Smooth muscle cell (in vitro differentiated cells): ENCODE data around the gene CLEC18B. TPM values are rescaled to one million over a fixed set of nuclear protein-coding genes. Genes with fewer than 3 reads are reported as not detected.
A peak's percentile ranks its signal among the peaks of the same experiment; 100 is the strongest.

Source experiments
- DNase-seq: peaks from one replicate; lab custom pipeline; 2025; ENCODE audit not compliant: unreplicated experiment; lab: John Stamatoyannopoulos, UW
- H2AFZ ChIP-seq: fragments of 200-600 bp; sonication (generic); 2 replicates; pipeline ENCODE4 v1.6.0; 2016; ENCODE audit warnings: antibody characterized with exemption, low read depth, mild to moderate bottlenecking
- H3F3A ChIP-seq: fragments of 200-600 bp; sonication (generic); 2 replicates; pipeline ENCODE4 v1.6.0; 2017; ENCODE audit warnings: antibody characterized with exemption, low read depth
- H3K27ac ChIP-seq: fragments of 200-600 bp; sonication (generic); 2 replicates; pipeline ENCODE4 v1.5.1; 2016; ENCODE audit warnings: low read depth, mild to moderate bottlenecking
- H3K27me3 ChIP-seq: fragments of 200-600 bp; sonication (generic); 2 replicates; pipeline ENCODE4 v1.6.1; 2016; ENCODE audit warnings: low read depth, mild to moderate bottlenecking
- H3K36me3 ChIP-seq: fragments of 200-600 bp; sonication (generic); 2 replicates; pipeline ENCODE4 v1.5.1; 2016; ENCODE audit warnings: low read depth
- H3K4me1 ChIP-seq: fragments of 200-600 bp; sonication (generic); 2 replicates; pipeline ENCODE4 v1.5.1; 2016; ENCODE audit warnings: low read depth
- H3K4me2 ChIP-seq: fragments of 200-600 bp; sonication (generic); 2 replicates; pipeline ENCODE4 v1.6.0; 2016; ENCODE audit warnings: mild to moderate bottlenecking
- H3K4me3 ChIP-seq: fragments of 200-600 bp; sonication (generic); 2 replicates; pipeline ENCODE4 v1.5.1; 2016; ENCODE audit warnings: mild to moderate bottlenecking
- H3K79me2 ChIP-seq: fragments of 200-600 bp; sonication (generic); 2 replicates; pipeline ENCODE4 v1.6.0; 2016; ENCODE audit warnings: low read depth, mild to moderate bottlenecking
- H3K9ac ChIP-seq: fragments of 200-600 bp; sonication (generic); 2 replicates; pipeline ENCODE4 v1.6.0; 2016; ENCODE audit warnings: low read depth
- H3K9me3 ChIP-seq: fragments of 200-600 bp; sonication (generic); replicated peaks from 2 replicates; pipeline ENCODE4 v1.5.1; 2016; ENCODE audit warnings: low read depth
- H4K20me1 ChIP-seq: fragments of 200-600 bp; sonication (generic); 2 replicates; pipeline ENCODE4 v1.6.0; 2016; ENCODE audit warnings: low read depth
- CTCF ChIP-seq: fragments of 200-600 bp; sonication (generic); IDR thresholded peaks from 2 replicates; pipeline ENCODE4 v1.5.1; 2017; ENCODE audit warnings: borderline replicate concordance, mild to moderate bottlenecking, antibody characterized with exemption; ENCODE audit not compliant: insufficient read depth, poor library complexity, severe bottlenecking
- WGBS: methylation state at CpG from one replicate; pipeline ENCODE4 v1.1.7; 2016; ENCODE audit warnings: low lambda C conversion rate; 5-methylcytosine and 5-hydroxymethylcytosine counted together
- polyA plus RNA-seq: library from polyadenylated mRNA; unstranded; fragments of >200 nt; fragmentation: Nextera tagmentation; extraction: Ambion mirVana; gene quantifications from 2 replicates; pipeline ENCODE4 v1.2.1, GENCODE V29; 2016
- total RNA-seq: library from RNA; depleted of rRNA; stranded (reverse); fragments of >200 nt; gene quantifications from 2 replicates; pipeline ENCODE4 v1.2.3, GENCODE V29; 2014

CLEC18B gene
- total and polyA plus RNA-seq, 2 experiments from 2014 or later: 0.87 to 1.4 TPM

DNA sequence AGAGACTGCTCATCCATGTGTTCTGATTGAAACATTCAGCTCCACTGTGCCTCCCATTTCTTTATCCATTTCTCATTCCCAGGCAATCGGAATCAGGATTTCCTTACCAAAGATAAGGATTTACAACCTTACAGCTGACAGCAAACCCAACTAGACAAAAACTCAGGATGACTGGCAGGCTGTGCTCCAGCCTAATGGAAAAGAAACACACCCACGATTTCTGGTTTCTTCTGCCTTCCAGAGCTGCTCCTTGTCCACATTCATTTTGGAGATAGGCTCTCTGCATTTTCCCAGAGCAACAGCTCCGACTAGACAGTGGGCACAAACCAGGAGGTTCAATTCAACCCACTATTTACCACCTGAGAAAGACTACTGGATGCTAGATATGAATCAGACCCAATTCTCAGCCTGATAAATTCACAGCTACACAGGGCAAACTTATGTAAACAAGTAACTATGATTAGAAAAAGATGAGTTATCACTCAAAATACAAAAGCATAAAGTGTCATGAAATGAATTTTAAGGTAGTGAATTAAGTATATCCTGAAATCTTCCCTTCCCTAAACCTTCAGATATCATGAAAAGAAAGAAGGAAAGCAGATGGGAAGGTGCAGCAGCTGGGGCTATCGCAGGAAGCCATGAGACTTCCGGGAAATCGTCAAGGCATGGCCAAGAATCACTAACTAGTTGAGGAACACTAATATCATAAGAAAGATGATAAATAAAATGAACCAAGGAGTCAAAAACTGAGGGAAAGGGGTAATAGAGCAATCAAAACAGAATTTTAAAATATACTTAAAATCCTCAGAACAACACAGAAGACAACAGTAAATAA is 44.8 kb upstream of the CLEC18B start:
- no peaks in the 10 kb centered on the region for H3K79me2 ChIP-seq
- H3K27ac ChIP-seq: no peak overlapping the region
- peaks cover 46% of the 10 kb centered on the region for H3K36me3 ChIP-seq

GRCh38 chr16:74465281-74465680 is 44.0 kb upstream of the CLEC18B start:
- Histone ChIP-seq H4K20me1 (no peaks in the 10 kb centered on the region), H3K79me2 (no peaks in the 10 kb centered on the region), H3K4me2 (no peak overlapping the region), H2AFZ (no peak overlapping the region), H3K36me3 (peaks cover 42% of the 10 kb centered on the region), H3K9me3 (no peaks in the 10 kb centered on the region), H3K9ac (no peak overlapping the region), H3F3A (no peaks in the 10 kb centered on the region), H3K27me3 (no peaks in the 10 kb centered on the region), H3K27ac (no peak overlapping the region), H3K4me3 (no peak overlapping the region), H3K4me1 (no peaks in the 10 kb centered on the region)
- no peak for DNase-seq
- WGBS: 94% methylated on average over 7 of the region's 7 CpGs
- no peak for TF ChIP-seq CTCF

More for the DNA sequence above, 44.8 kb upstream of the CLEC18B start:
- no peaks in the 10 kb centered on the region for H3K9me3 ChIP-seq
- H3K4me3 ChIP-seq: no peak overlapping the region
- no peak overlapping the region for H3K4me2 ChIP-seq
- H3K27me3 ChIP-seq: no peaks in the 10 kb centered on the region
- peak overlapping the region; percentile 11 for H3K9ac ChIP-seq
- no peaks in the 10 kb centered on the region for H4K20me1 ChIP-seq
- 88% methylated on average over 6 of the region's 6 CpGs for WGBS
- H3F3A ChIP-seq: no peaks in the 10 kb centered on the region
- no peak for DNase-seq
- TF ChIP-seq CTCF: no peak
- H2AFZ ChIP-seq: no peak overlapping the region
- H3K4me1 ChIP-seq: no peaks in the 10 kb centered on the region

DNA sequence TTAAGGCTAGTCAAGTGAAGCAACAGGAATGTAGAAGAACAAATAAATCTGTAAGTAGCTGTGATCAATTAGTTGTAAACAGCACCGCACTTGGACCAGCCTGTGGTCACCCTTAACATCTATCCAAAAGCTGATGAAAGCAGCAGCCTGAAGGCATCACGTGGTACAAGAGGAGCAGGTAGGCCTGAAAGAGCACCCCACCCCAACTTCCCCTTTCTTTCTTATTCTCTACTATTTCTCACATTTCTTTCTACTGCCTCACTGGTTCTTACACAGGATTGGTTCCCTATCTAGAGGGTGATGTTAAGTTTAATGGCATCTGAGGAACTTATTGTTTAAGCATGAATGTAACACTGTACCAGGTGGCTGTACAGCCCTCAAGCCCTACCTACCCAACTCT is 42.6 kb upstream of the CLEC18B start:
- no peaks in the 10 kb centered on the region for H3K4me1 ChIP-seq
- no peaks in the 10 kb centered on the region for H3K79me2 ChIP-seq
- no peak overlapping the region for H3K27ac ChIP-seq
- no peaks in the 10 kb centered on the region for H4K20me1 ChIP-seq
- no peak overlapping the region for H3K4me2 ChIP-seq
- no peaks in the 10 kb centered on the region for H3K27me3 ChIP-seq
- H3K36me3 ChIP-seq: peaks cover 34% of the 10 kb centered on the region
- H3K9me3 ChIP-seq: no peaks in the 10 kb centered on the region
- no peak for DNase-seq
- H2AFZ ChIP-seq: no peak overlapping the region
- H3K4me3 ChIP-seq: no peak overlapping the region
- 100% methylated on average over 2 of the region's 2 CpGs for WGBS
- TF ChIP-seq CTCF: no peak
- H3K9ac ChIP-seq: no peak overlapping the region
- H3F3A ChIP-seq: no peaks in the 10 kb centered on the region

DNA sequence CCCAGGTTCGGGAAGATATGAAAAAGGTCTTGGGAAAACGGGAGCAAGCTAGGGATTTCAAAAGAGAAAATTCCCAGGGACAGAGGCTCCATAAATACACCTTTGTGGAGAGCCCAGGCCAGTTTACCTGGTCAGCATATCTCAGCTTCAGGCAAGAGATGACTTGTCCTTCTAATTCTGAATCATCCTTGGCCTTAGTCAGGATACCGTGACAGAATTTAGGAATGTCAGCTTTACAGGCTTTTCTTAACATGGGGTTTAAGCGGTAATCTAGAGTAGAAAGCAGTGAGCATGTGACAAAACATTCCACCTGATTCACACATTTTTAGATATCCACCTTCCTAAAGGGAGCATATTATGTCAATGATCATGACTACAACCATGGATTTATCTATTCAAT is 41.1 kb upstream of the CLEC18B start:
- WGBS: 80% methylated on average over 4 of the region's 4 CpGs
- H3K9me3 ChIP-seq: no peaks in the 10 kb centered on the region

More for the DNA sequence above, 41.1 kb upstream of the CLEC18B start:
- no peaks in the 10 kb centered on the region for H4K20me1 ChIP-seq
- no peak overlapping the region for H3K4me3 ChIP-seq
- H2AFZ ChIP-seq: no peak overlapping the region
- no peak for DNase-seq
- H3K4me1 ChIP-seq: no peaks in the 10 kb centered on the region
- H3F3A ChIP-seq: no peaks in the 10 kb centered on the region
- no peak overlapping the region for H3K4me2 ChIP-seq
- no peaks in the 10 kb centered on the region for H3K27me3 ChIP-seq
- TF ChIP-seq CTCF: no peak
- H3K36me3 ChIP-seq: peaks cover 41% of the 10 kb centered on the region
- peak overlapping the region; percentile 26 for H3K9ac ChIP-seq
- no peaks in the 10 kb centered on the region for H3K79me2 ChIP-seq
- H3K27ac ChIP-seq: peak overlapping the region; percentile 80
